Cortex of kidney (tissue), 1 donor: ENCODE data around the gene NFATC1.

Source experiments
- DNase-seq: peaks from one replicate; lab custom pipeline; 2025; lab: John Stamatoyannopoulos, UW

NFATC1 gene

GRCh38 chr18:79522451-79523205 lies 126.9 kb downstream of the NFATC1 start:
- no peak for DNase-seq

DNA sequence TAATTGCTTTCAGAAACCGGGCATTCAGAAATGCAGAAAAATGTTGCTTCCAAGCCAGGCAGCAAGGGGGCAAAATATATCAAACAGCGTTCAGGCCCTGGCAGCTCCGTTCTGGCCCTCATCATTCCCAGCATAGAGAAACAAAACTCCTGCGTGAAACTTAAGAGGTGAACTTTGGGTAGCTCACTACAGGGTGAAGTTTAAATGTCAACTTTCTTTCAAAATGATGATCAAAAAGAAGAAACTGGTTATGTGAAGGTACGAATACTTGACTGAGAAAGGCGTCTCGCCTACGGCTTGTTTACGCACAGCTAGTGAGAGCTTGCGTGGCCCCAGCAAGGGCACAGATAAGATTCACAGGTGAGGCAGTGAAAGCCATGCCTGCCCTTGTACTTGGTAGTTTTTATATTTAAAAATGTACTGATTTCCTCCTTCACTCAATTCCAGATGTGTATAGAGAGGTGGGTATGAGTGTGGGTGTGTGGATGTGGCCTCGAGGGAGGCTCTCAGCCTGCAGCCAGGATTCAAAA lies 127.5 kb downstream of the NFATC1 start:
- DNase-seq, result no peak

DNA sequence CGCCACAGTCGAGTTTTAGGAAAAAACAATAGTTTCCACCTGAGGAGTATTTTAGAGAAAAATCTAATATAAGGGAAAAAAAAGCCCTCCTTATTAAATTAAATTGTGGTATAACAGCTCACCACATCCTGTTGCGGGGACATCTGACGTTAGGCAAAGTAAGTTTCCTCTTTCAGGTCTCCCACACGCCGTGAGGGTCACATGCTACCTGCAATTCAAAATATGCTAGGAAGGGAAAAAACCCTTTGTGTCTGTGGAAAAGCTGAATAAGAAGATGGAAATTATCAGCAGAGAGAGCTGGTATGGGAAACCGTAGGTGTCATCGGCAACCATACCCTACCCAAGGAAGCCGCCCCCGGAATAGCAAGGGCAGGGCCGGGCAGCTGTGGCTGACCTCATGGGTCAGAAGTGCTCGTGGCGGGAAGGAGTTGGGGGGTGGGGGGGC lies 128.0 kb downstream of the NFATC1 start:
- no peak for DNase-seq

DNA sequence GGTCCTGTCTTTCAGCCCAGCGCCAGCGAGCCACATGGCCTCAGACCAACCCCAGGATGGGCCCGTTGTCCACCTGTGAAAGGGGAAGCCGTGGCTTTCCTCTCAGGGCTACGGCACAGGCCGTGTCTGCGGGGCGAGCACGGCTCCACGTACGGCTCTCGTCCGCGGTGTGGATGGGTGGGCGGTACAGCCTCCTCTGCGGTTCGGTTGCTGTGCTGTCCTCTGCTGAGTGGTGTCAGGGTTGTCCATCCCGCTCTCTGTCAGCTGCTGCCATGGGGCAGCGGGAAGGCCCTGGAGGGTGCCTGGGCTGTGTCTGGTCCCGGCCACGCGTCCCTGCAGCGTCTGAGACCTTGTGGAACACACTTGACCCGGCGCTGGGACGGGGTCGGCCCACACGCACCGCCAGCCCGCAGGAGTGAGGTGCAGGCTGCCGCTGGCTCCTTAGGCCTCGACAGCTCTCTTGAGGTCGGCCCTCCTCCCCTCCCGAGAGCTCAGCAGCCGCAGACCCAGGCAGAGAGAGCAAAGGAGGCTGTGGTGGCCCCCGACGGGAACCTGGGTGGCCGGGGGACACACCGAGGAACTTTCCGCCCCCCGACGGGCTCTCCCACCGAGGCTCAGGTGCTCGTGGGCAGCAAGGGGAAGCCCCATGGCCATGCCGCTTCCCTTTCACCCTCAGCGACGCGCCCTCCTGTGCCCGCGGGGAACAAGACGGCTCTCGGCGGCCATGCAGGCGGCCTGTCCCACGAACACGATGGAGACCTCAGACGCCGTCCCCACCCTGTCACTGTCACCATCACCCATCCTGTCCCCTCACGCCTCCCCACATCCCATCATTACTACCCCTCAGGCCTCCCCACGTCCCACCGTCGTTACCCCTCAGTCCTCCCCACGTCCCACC lies 128.7 kb downstream of the NFATC1 start:
- no peak for DNase-seq

DNA sequence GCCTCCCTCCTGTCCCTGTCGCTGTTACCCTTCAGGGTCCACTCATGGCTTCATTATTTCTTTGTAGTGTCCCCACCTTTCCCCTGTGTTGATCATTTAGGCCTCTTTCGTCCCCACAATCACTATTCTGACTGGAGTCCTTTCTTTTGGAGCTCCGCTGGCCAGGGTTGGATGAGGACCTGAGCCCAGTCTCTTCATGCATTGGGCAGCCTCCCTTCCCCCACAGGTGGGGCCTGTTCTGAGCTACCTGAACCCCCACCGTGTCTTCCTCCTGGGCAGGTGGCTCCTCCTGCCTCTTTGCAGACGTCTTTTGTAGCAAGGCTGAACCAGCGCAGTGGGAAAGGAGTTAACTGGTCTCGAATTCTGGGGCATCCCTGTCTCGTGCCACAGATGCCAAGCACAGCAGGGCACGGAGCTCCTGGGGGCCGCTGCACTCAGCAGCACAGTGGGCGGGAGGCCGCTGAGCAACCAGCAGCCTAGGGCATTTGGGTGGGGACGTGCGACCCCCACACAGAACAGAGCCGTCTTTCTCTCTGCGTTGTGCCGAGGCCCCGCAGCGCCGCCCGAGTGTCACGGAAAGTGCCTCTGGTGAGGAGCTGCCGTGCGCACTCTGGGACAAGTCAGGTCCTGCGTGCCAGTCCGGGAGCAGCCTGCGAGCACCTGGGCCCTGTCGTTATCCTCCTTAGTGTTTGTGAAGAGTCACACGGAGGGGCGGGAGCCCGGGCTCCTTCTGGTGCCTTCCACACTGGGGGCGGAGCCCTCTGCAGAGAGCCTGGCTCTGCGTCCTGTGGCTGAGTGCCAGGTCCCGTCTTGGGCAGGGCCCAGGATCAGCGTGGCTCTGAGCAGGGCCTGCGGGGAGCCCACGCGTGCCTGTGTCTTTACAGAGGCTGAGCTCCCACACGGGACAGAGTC lies 130.1 kb downstream of the NFATC1 start:
- no peak for DNase-seq

- DNase-seq, result no peak
Observed at GRCh38 chr18:79526468-79527460, 131.0 kb downstream of the NFATC1 start.

DNA sequence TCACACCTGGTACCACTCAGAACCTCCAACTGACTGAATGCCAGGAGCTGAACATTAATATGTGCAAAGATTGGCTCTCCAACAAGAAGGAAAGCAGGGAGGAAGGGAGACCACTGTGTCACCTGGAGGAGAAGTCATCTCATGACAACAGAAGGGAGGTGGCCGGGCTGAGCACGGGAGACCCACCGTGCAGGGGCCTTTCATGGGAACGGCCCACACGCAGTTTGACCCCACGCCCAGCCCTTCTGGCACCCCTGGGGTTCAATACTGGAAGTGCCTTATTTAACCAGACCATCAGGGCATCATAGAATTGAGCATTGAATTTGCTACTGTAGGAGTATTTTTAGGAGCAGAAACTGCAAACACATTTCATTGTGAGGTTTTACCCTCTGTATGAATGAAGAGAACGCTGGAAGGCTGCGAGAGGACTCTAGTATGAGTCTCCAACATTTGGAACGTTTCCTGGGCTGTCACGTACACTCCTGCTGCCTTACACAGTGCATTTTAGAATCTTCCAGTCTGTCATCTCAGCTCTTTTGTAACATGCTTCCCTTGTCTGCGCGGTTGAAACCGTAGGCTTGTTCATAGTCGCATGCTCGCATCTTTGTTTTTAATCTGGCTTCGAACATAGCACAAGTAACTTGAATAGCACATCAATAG lies 132.1 kb downstream of the NFATC1 start:
- DNase-seq, result no peak

GRCh38 chr18:79528316-79528695 lies 132.6 kb downstream of the NFATC1 start:
- no peak for DNase-seq

DNA sequence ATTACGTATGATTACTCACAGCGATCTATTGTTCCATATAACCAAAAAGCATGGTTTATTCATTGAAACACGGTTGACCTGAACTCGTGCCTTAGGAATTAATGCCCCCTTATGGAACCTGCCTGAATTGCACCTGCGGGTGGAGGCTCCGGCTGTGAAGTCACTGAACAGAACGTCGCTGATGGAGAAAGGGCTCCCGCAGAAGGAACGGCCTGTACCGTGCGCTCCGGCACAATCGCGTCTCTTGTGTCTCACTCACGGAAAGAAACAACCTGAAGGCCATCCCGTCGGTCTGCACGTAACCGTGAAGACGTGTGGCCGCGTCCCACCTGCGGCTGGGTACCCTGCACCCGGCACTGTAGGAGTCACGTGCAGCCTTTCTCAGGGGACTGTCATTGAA lies 133.1 kb downstream of the NFATC1 start:
- DNase-seq, result no peak

DNA sequence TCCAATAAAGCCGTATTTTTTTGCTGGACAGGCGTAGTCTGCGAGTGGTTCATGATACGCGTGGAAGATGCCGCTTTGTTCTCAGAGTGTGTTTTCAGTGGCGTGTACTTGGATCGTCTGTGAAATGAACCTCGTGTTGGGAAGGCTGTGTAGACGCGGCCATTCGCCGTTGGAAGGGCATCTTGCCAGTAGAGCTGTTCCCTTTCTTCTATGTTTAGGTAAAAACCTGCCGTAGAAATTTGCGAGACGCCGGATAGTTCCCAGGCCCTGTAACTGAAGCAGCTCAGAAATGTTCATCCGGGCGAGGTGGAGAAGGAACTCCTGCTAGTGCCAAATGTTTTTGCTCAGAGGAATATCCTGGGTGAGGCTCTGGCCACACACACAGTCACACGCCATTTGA lies 133.6 kb downstream of the NFATC1 start:
- DNase-seq, result no peak

- no peak for DNase-seq
Observed at GRCh38 chr18:79529991-79530390, 134.3 kb downstream of the NFATC1 start.

GRCh38 chr18:79530821-79531220 lies 135.1 kb downstream of the NFATC1 start:
- DNase-seq, result no peak

- DNase-seq, result no peak
Observed at GRCh38 chr18:79531386-79531785, 135.7 kb downstream of the NFATC1 start.

DNA sequence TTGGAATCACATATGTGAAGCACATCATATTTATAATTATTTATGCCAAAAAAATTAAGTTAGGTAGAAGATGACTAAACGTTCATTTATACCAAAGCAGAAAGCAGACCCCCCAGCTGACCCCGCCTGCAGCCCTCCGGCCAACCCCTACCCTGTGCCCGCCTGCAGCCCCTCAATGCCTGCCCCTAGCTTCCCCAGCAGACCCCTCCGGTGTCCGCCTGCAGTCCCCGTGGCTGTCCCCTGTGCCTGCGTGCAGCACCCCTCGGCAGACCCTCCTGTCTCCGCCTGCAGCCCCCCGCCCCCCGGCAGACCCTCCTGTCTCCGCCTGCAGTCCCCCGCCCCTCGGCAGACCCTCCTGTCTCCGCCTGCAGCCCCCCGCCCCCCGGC lies 136.2 kb downstream of the NFATC1 start:
- DNase-seq, result no peak

- DNase-seq, result no peak
Observed at GRCh38 chr18:79532313-79533007, 136.7 kb downstream of the NFATC1 start.

DNA sequence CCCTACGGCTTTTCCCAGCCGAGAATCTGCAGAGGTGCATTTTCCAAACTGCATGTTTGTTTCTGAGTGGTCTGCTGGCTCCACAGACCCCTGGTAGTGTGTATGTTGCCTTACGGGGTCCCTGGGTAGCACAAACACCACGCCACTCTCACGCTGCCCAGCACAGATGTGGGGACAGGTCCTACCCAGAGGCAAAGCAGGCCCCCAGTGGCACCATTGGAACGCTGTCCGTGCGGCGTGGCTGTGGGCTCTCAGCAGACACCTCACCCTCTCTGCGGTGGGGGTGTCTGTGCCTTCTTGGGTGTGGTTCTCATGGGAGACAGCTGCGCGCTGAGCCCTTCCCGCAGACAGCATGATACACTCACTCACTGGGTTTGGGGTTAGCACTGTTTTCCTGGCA lies 137.4 kb downstream of the NFATC1 start:
- no peak for DNase-seq

- DNase-seq, result no peak
Observed at GRCh38 chr18:79533591-79533990, 137.9 kb downstream of the NFATC1 start.

DNA sequence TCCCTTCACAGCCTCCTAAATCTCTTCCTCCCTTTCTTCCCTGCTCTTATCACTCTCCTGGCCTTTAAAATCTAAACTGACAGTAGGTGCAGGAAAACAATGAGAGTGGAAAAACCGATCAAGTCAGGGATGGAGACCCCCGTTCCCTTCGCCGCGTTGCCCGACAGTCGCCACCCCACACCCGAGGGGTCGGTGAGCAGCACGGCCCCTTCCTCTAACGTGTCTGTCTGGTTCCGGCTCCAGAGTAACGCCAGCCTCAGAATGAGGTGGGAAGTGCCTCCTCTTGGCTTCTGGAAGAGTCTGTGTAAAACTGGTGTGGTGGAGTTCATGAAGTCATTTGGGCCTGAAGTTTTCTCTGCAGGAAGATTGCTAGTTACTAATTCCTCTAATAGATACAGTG lies 138.6 kb downstream of the NFATC1 start:
- no peak for DNase-seq

GRCh38 chr18:79537758-79538157 lies 142.0 kb downstream of the NFATC1 start:
- DNase-seq, result no peak

GRCh38 chr18:79538635-79539034 lies 142.9 kb downstream of the NFATC1 start:
- DNase-seq, result no peak
